Kasumi-1 (cell line): ENCODE measurements around the gene ADAMTSL2.
A peak's percentile ranks its signal among the peaks of the same experiment; 100 is the strongest.

Experiments used
- DNase-seq, 2 experiments: peaks; one replicate each; lab custom pipeline; 2025; lab: John Stamatoyannopoulos, UW

ADAMTSL2 gene

DNA sequence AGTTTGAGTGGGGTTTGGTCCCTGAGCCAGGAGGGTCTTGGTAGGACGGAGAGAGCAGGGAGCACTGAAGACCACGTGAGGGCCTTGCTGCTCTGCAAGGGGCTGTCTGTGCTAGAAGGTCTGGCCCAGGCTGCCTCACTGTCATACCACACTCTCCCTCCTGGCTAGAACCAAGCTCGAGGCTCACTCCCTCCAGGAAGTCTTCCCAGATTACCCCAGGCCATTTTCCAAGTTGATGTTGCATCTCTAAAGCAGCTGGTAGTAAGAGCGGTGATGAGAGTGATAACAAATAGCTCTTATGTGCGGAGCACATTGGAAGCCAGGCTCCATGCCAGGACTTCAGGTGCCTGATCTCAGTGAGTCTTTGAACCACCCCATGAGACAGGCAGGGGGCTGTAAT lies 16.3 kb upstream of the ADAMTSL2 start:
- no peak for DNase-seq

DNA sequence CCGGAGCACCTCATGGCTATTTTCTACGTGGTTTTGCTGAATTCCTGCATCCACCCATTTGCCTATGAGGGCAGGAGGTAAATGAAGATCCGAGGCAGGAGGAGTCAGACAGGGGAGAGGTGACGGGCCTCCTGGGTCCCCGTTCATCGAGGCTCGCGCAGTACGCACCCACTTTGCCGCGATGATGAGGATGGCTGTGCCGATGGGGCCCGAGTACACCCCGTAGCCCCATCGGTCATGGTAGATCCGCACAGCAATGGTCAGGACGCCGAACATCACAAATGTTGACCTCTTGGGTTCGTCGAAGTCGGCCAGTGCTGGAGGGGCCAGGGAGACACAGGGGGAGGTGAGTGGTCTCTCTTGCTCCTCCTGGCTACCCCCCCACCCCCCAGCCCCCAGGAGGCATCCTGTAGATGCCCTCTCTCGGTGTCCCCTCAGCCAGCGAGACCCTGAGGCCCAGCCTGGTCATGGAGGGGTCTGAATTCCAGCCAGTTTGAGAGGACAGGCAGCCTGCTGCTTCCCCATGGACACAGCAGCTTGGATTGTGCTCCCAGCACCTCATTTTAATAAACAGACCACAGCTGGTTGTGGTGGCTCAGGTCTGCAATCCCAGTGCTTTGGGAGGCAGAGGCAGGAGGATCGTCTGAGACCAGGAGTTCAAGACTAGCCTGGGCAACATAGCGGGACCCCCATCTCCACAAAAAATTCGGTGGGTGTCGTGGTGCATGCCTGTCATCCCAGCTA lies 15.6 kb upstream of the ADAMTSL2 start:
- no peak for DNase-seq

DNA sequence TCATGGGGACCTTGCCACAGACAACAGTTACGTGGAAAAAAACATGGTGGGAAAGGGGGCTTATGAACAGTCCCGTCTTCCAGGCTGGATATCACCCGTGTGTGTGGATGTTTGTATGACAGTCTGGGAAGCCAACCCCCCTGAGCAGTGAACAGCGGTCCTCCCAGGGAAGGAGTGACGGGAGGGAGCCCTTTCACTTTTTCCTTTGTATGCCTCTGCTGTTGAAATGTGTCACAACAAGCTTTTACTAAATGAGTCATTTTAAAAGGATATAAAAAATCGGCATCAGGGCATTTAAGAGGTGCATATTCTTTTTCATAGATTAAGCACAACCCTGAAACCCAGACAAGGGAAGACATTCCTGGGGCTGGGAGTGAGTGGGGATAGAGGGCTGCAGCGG lies 14.8 kb upstream of the ADAMTSL2 start:
- no peak for DNase-seq

DNA sequence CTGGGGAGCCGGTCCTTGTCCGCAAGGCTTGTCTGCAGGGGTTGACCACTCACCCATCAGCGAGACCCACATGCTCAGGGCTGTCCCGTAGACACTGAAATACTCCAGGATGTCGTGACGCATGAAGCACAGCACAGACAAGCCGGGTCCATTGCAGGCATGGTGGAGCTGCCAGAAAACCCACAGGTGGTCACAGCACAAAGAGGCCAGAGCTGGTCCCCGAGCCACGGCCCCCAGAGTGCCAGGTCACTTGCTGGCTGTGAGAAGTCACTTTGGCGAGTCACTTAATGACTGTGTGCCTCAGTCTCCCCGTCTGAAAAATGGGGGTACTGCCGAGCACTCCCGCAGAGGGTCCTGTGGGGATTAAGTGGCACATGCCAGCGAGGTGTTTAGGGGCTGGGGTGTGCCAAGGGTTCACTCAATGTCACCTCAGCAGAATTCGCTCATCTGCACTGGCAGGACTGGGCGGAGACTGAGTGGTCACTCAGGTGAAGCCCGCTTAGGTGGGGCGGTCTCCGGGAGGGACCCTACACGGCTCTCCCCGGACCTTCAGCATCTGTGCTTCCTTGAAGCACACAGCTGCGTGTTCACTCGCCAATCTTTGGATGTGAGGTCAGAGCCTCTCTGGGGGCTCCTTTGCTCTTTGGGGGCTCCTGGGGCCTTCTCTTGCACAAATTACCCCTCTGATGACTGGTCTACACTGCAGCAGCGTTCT lies 14.2 kb upstream of the ADAMTSL2 start:
- no peak for DNase-seq

DNA sequence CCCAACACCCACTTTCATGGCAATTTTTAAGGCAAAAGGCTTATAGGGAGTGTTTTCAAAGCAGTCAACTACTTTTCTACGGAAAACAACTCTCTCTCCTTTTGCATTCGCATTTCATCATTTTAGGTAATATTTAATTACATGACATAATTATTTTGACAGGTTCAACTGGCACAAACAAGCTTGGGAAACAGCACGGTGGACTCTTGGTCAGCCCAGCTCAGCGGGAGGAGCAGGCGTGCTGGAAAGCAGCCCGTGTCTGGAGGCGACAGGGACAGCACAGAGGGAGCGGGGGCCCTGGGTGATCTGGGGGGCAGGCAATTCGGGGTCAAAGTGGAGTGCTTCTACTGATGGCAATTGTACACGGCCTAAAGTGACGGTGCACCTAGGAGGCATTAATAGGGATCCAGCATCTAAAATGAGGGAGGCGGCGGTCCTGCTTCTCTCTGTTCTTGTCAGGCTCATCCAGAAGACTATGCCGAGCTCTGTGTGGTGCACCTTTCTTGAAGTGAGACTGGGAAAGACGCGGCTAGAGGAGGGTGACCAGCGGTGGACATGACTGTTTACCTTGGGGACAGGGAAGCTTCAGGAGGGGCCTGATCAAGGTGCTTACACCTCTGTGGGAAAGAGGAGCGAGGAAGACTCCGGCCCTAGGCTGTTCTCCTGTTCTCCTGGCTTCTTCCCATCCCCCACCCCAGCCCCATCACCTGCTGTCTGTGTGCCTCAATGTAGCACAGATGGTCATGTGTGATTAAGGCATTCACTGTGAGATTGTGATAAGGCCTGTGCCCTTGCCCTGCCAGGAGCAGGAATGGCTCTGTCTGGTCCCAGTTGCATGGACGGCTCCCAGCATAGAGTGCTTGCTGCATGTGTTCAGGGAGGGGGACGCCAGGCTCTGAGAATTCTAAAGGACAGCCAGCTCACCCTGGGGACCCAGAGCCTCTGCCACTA lies 13.1 kb upstream of the ADAMTSL2 start:
- no peak for DNase-seq

DNA sequence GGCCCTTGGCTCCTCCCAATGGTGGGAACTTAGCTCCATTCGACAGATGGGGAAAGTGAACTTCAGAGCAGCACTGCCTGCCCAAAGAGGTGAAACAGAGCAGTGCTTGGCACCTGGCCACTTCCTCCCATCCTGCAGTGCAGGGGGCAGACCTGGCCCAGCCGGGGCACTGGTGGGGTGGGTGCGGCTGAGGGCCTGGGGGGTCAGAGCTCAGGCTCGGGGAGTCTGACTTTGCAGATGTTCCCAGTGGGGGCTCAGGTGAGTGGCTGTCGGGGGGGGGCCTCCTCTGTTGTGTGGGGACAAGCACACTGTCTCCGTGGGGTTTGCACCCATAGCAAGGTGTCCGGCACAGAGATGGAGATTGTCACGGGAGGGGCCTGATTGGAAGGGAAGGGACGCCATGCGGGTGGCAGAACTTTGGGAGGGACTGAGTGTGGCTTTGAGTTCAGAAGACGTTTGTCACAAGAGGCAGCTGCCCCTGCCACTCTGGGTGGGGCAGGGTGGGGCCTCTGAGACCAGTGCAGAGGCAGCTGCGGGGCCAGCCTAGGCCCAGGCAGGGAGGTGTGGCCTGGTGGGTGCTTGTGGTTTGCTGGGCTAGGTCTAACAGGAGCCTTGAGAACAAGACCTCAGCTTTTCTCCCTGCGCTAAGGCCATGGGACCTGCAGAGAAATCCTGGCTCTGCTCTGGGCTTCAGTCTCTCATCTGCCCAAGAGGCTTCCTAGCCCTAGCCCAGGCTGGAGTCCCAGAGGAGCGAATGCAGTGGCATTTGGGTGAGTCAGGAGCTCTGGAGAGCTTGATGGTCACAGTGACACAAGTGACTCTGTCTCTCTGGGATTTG lies 12.2 kb upstream of the ADAMTSL2 start:
- no peak for DNase-seq

DNA sequence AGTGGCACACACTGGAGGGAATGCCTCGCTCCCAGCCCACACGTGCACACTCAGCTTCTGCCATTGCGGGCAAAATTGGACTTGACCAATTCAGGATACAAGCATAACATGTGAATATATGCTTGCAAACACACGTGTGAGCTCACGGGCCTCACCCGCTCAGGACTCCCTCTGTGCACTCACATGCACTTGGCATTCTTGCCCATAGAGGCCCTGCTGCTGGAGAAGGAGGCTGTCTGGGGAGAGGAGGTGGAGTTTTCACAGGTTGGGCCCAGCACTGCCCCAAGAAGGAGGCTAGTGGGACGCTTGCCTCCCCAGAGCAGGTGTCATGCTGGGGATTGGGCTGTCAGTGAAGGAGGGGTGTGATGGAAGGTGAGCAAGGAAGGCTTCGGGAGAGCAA lies 11.4 kb upstream of the ADAMTSL2 start:
- no peak for DNase-seq

DNA sequence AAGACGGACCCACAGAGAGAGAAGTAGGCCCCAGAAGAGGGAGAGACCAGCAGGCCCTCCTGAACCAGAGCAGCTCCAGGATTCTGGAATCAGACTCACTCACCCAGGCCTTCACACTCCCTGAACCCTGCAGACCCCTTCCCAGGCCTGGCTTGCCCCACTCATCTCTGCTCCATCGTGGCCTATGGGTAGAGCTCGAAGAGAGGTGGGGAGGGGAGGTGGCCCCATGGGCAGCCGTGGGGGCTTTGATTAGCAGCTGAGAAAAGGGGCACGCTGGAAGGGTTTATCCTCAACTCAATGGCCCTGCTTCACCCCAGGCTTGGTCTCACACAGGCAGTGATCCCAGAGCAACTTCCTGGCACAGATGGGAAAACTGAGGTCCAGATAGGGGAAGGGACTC lies 10.4 kb upstream of the ADAMTSL2 start:
- no peak for DNase-seq

DNA sequence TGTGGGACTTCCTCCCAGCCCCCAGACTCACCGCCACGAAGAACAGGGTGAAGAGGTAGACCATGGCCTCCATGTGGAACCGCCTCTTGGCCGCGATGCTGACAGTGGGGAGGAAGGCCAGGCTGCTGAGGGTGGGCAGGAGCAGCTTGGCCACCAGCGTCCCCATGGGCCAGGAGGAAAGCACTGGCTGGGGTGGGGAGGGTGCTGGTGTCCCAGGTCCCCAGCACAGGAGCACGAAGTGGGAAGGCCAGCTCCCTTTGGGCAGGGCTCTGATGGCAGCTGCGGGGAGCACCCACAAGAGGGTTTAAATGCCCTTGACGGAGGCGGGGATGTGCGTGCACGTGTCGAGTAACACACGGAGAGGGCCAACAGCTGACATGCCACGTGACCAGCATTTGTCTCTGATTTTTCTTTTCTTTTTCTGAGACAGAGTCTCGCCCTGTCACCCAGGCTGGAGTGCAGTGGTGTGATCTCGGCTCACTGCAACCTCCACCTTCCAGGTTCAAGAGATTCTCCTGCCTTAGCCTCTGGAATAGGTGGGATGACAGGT lies 9.8 kb upstream of the ADAMTSL2 start, which contains the start of gene MYMK:
Gene MYMK (minus strand): TSS at position 281 of the 550 bp plus-strand sequence. CDS start 115 bp downstream, at position 166.
- DNase-seq = no peak

DNA sequence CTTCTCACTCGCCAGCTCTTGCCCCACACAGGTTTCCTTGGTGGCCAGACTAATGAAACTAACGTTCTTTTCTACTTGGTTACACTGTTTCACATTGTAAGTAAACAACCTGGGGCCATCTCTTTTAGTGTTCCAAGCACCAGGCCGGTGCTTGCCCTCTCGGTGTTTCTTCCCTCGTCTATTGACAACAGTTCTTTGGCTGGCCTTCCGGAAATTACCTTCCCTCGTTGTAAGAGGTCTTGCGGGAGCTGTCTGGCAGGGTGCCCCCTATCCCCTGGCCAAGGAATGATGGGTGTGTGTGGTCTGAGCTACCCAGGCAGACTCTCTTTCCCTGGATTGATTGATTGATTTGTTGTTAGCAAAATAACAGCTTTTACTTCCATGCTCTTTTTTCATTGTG lies 8.8 kb upstream of the ADAMTSL2 start:
- no peak for DNase-seq

DNA sequence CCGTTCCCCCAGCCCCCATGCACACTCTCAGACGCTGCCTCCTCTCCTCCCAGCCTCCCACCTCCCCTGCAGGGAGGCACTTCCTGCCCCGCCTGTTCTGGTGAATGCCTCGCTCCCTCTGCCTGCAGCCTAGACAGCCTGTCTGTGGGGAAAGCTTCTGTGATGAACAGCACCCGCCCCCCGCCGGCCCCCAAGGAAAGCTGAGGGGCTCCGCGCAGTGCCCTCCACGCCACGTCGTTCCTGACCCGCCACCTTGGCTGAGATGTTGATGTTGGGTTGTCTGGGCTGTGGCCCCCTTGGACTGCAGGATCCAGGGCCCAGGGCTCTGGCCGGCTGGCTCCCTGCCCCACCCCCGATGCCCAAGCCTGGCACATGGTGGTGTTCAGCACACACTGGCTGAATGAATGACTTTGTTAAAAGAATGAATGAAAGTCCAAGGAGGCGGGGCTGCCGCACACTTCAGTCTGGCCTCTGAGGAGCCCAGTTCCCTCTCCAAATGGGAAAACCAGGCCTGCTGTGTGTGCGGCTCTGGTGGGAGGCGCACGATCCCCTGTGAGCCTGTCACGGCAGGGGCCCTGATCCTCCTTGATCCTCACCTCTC lies 7.7 kb upstream of the ADAMTSL2 start:
- DNase-seq = no peak

DNA sequence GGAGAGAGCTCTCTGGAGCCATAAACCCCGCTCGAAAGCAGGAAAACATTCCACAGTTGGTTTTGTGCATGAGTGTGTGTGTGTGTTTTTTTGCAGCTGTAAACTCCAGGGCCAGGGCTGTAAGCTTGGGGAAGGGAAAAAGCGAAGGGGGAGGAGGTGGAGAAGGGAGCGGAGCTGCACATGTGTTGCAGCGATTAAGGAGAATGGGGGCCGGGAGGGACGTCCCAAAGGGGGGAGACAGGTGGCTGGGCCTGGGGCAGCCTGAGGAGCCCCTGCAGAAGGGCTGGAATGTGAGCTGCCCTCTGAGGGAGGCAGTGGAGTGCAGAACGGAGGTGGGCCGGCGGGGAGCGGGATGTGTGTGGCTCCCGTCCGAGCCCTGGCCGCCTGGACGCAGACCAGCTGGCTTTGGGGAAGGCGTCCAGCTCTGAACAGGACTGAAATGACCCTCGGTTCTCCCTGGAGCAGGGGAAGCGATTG lies 7.0 kb upstream of the ADAMTSL2 start:
- no peak for DNase-seq

DNA sequence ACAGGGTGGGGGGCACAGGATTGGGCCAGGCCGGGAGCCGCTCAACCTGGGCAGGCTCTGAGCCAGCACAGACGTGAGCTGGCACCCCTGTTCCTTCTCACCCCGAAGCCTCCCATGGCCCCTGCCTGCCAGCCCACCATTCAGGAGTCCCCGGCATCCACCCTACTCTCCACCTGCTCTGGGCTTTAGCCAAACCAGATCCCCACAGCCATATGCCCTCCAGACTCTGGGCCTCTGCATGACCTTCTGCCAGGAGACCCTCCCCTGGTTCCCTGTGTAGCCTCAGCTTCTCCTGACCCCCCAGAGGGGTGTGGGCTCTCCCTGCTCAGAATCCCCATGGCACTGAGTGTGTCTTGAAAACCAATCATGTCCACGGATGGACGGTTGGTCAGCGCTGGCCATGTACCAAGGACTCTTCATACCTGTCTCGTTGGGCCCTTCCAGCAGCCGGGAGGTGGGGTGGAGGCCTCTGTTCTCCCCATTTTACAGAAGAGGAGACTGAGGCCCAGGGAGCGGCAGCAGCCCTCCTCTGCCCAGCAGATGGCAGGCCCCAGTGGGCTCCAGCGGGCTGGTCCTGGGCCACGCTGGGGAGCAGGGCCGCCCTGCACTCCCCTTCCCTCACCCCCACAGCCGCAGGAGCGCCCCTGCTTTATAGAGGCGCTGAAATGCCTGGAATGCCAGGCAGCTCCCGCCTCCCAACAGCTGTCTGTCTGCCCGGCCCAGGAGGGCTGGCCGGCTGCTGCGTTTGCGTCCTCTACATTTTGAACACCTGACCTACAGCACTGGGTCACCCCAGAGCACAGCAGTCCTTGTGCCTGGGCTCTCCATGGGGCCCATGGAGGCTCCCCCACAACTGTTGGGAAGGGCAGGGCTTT lies 6.3 kb upstream of the ADAMTSL2 start:
- DNase-seq = no peak

DNA sequence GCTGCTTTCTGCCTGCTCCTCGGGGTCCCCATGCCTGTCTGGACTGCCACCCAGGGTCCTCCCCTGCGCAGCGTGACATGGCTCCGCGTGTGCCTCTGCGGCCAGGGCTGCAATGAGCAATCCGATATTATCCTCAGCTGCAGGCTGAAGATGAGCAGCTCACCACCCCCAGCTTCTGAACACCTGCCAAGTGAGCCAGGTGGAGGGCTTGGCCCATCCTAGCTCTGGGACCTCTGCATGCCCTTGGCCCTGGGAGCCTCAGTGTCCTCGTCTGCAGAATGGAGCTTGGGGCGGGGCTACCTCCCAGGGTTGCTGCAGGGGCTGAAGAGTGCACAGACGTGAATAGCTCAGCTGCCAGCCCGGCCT lies 5.6 kb upstream of the ADAMTSL2 start:
- no peak for DNase-seq

DNA sequence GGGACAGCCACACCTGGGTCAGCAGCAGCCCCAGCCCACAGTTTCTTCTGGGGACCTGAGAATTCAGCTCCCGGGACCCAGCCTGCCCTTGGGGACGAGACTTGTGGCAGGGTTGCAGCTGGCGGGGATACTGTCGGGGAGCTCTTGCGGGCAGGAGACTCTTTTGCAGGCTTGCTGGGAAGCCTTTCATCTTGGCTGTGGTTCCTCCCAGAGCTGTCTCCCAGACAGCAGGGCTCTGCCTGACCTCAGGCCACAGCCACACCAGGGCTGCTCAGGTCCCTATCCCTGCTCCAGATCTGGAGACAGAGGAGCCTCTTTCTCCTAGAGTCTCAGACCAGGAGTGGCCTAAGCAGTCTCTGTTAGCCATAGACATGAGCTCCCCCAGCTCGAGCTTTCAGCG lies 5.0 kb upstream of the ADAMTSL2 start:
- DNase-seq = no peak

DNA sequence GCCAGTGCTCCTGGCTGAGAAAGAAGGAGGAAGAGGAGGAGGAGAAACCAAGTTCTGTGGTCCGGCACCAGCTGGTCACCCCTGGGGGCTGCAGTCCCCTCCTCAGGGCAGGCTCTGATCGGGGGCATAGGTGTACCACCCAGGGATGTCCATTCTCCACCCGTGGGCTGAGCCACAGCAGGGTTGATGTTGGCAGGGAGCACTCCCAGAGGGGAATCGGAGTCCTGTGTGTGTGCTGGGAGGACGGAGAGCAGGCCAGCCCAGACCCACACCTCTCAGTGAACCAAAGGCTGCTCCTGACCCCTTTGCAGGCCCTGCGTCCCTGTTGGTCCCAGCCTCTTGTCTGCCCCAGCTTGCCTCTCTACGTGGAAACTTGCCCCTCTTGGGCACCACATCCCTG lies 4.6 kb upstream of the ADAMTSL2 start:
- no peak for DNase-seq

DNA sequence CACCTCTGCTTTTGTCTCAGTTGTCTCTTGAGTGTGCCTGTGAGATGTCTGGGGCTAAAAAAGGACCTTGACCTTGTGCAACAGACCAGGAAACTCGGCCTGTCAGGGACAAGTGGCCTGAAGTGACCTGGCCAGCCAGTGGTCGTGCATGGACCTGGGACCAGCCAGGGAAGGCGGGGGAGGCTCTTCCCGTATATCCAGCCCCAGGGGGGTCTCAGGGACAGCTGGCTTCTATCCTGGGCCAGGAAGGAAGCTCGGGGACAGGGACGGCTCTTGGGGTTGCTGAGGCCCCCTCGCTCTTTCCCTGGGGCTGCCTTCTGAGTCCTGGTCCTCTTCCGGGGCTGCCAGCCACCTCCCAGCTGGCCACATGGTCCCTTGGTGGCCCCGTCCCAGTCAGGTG lies 3.2 kb upstream of the ADAMTSL2 start:
- DNase-seq = no peak

DNA sequence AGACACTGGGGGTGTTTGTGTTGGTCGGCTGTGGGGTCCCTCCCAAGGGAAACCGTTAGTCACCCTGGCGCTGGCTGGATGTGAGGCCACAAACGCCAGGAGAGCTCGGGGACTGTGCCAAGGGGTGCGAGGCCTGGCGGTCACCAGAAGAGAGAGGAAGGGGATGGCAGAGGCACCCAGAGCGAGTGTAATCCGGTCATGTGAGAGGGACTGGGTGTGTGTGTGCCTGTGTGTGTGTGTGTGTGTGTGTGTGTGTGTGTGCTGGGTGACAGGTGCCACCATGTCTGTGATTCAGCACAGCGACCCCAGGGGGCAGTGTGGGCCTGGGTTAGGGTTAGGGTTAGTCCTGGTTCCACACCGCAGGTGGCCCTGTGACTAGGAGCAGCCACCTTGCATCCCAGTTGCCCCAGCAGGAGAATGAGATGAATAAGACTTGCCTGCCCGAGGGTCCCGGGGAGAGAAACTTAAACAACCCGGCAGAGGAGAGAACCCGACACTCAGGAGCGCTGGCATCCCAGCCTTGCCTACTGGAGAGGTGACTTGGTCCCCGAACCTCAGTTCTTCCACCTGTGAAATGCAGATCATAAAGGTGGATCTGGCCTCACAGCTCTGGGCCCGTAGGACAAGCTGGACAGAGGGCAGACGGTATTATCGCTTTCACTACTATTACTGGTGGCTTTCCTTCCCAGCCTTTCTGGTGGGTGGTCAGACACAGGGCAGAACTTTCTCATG lies 1.4 kb upstream of the ADAMTSL2 start:
- peak; percentile 46 to 57 for DNase-seq

DNA sequence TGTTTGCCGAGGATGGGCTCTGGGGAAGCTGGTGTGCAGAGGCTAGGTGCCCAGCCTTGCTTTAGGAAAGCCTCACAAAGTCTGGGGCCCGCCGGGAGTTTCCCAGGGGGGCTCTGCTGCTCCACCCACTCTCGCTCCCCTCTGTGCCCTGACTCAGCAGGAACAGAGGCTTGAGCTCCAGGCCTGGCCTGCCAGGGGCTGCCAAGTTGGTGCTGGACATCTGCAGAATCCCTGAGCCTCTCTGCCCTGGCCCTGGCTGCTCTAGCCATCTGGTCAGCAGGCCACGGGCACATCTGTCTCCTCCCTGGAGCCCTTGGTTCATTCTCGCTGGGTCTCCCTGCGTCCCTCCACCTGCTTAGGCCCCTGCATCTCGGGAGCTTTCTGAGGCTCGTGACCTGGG lies 647 bp upstream of the ADAMTSL2 start:
- DNase-seq = no peak
